Upper lobe of right lung (tissue), 1 donor: ENCODE data around the gene CDK9. TPM values are rescaled to one million over a fixed set of nuclear protein-coding genes. Genes with fewer than 3 reads are reported as not detected.
A peak's percentile ranks its signal among the peaks of the same experiment; 100 is the strongest.

ENCODE experiments used
- ATAC-seq: fragments of 200-7000 bp; cut with Tn5 transposase; one replicate; pipeline ENCODE4 v1.9.1; 2020; ENCODE audit warnings: mild to moderate bottlenecking, moderate library complexity
- DNase-seq: peaks from one replicate; pipeline ENCODE4 v3.0.0-alpha.2; 2020
- H3K27ac ChIP-seq: fragments of 200-600 bp; one replicate; pipeline ENCODE4 v1.8.0; 2022
- H3K27me3 ChIP-seq: fragments of 200-600 bp; one replicate; pipeline ENCODE4 v1.8.0; 2022; ENCODE audit warnings: mild to moderate bottlenecking
- H3K36me3 ChIP-seq: fragments of 200-600 bp; one replicate; pipeline ENCODE4 v1.8.0; 2022
- H3K4me1 ChIP-seq: fragments of 200-600 bp; one replicate; pipeline ENCODE4 v1.8.0; 2022
- H3K4me3 ChIP-seq: fragments of 200-600 bp; one replicate; pipeline ENCODE4 v1.8.0; 2022; ENCODE audit warnings: mild to moderate bottlenecking
- H3K9me3 ChIP-seq: fragments of 200-600 bp; one replicate; pipeline ENCODE4 v1.8.0; 2022
- CTCF ChIP-seq: fragments of 200-600 bp; IDR thresholded peaks from one replicate; pipeline ENCODE4 v1.8.0; 2022; ENCODE audit warnings: antibody characterized with exemption
- intact Hi-C: fragments of 100-400 bp; cut with DNase I; formaldehyde crosslinking; loops from one replicate; pipeline ENCODE4 v1.11.0; 2022
- total RNA-seq: library from RNA; stranded (reverse); fragmentation: NEBNext Ultra II Directional; extraction: Animal tissue kit (Norgen Biotek cat#: 25700); gene quantifications from one replicate; pipeline ENCODE4 v1.2.1, GENCODE V29; 2021
- donor health status: DM: no; HTN: yes; CAD: no; lungs with severe emphysema.

The CDK9 gene
- total RNA-seq, 1 donor from 2014 or later: 99.1 TPM

GRCh38 chr9:127769929-127770582 lies 15.8 kb upstream of the CDK9 start:
- no peak for DNase-seq
- ATAC-seq: no peak
- no peak for TF ChIP-seq CTCF
- Histone ChIP-seq H3K9me3 (no peaks in the 10 kb centered on the region), H3K27me3 (no peaks in the 10 kb centered on the region), H3K4me3 (peak overlapping the region; percentile 67), H3K36me3 (no peaks in the 10 kb centered on the region), H3K4me1 (peaks cover 32% of the 10 kb centered on the region), H3K27ac (peak overlapping the region; percentile 86)
- intact Hi-C loops: no loop called here

GRCh38 chr9:127770583-127770904 lies 15.3 kb upstream of the CDK9 start:
- Histone ChIP-seq H3K36me3 (no peaks in the 10 kb centered on the region), H3K27me3 (no peaks in the 10 kb centered on the region), H3K9me3 (no peaks in the 10 kb centered on the region), H3K27ac (peak overlapping the region; percentile 86), H3K4me3 (peak overlapping the region; percentile 67), H3K4me1 (peaks cover 32% of the 10 kb centered on the region)
- ATAC-seq (no peak), DNase-seq (no peak)
- TF ChIP-seq CTCF: no peak
- intact Hi-C loops: no loop called here

- ATAC-seq (peak; percentile 98), DNase-seq (peak; percentile 100)
- Histone ChIP-seq H3K36me3 (no peaks in the 10 kb centered on the region), H3K27me3 (no peaks in the 10 kb centered on the region), H3K27ac (peak overlapping the region; percentile 86), H3K4me1 (peaks cover 32% of the 10 kb centered on the region), H3K4me3 (peak overlapping the region; percentile 67), H3K9me3 (no peaks in the 10 kb centered on the region)
- TF ChIP-seq CTCF: no peak
- intact Hi-C loops: no loop called here
Observed at GRCh38 chr9:127770905-127771569, 14.8 kb upstream of the CDK9 start.

- peak overlapping the region; percentile 67 for H3K4me3 ChIP-seq
- ATAC-seq: no peak
- peaks cover 31% of the 10 kb centered on the region for H3K4me1 ChIP-seq
- H3K36me3 ChIP-seq: no peaks in the 10 kb centered on the region
- intact Hi-C loops: no loop called here
- no peak for TF ChIP-seq CTCF
- H3K27ac ChIP-seq: peak overlapping the region; percentile 55
- no peak for DNase-seq
- H3K27me3 ChIP-seq: no peaks in the 10 kb centered on the region
- H3K9me3 ChIP-seq: no peaks in the 10 kb centered on the region
Observed at GRCh38 chr9:127771570-127772189, 14.2 kb upstream of the CDK9 start.

GRCh38 chr9:127772603-127773002 lies 13.2 kb upstream of the CDK9 start:
- H3K36me3 ChIP-seq: no peaks in the 10 kb centered on the region
- intact Hi-C loops: no loop called here
- no peak overlapping the region for H3K4me3 ChIP-seq
- peaks cover 22% of the 10 kb centered on the region for H3K4me1 ChIP-seq
- H3K27me3 ChIP-seq: no peaks in the 10 kb centered on the region
- H3K9me3 ChIP-seq: no peaks in the 10 kb centered on the region
- DNase-seq (no peak), ATAC-seq (no peak)
- no peak overlapping the region for H3K27ac ChIP-seq
- TF ChIP-seq CTCF: no peak
